ENCODE data around the gene ALOX5AP. TPM values are rescaled to one million over a fixed set of nuclear protein-coding genes. Genes with fewer than 3 reads are reported as not detected.

Gene ALOX5AP
- total RNA-seq, 1 donor from 2014 or later = not detected

GRCh38 chr13:30773561-30773960 is 38.2 kb downstream of the ALOX5AP start:
- Mint-ChIP-seq H3K36me3 (no peaks in the 10 kb centered on the region), H3K4me1 (ENCODE audit: unreplicated experiment) (peaks cover 26% of the 10 kb centered on the region), H3K27me3 (no peaks in the 10 kb centered on the region), H3K4me3 (no peak overlapping the region), H3K27ac (no peak overlapping the region), H3K9me3 (peaks cover 6% of the 10 kb centered on the region)
- no peak for TF ChIP-seq CTCF (conservative IDR thresholded peaks at IDR 0.05)
- no peak for DNase-seq (ENCODE audit: extremely low spot score, unreplicated experiment)

- H3K36me3 Mint-ChIP-seq = no peaks in the 10 kb centered on the region
- H3K27ac Mint-ChIP-seq = no peak overlapping the region
- TF ChIP-seq CTCF (conservative IDR thresholded peaks at IDR 0.05) = no peak
- H3K4me1 Mint-ChIP-seq (ENCODE audit: unreplicated experiment) = peaks cover 33% of the 10 kb centered on the region
- peaks cover 3% of the 10 kb centered on the region for H3K27me3 Mint-ChIP-seq
- no peak overlapping the region for H3K4me3 Mint-ChIP-seq
- H3K9me3 Mint-ChIP-seq = peaks cover 6% of the 10 kb centered on the region
- DNase-seq (ENCODE audit: extremely low spot score, unreplicated experiment) = no peak
Observed at GRCh38 chr13:30774214-30774730, 38.9 kb downstream of the ALOX5AP start.

GRCh38 chr13:30776661-30777060 is 41.3 kb downstream of the ALOX5AP start:
- Mint-ChIP-seq H3K27ac (no peak overlapping the region), H3K9me3 (peaks cover 6% of the 10 kb centered on the region), H3K36me3 (no peaks in the 10 kb centered on the region), H3K4me3 (no peak overlapping the region), H3K27me3 (peaks cover 8% of the 10 kb centered on the region), H3K4me1 (ENCODE audit: unreplicated experiment) (peaks cover 37% of the 10 kb centered on the region)
- no peak for DNase-seq (ENCODE audit: extremely low spot score, unreplicated experiment)
- TF ChIP-seq CTCF (conservative IDR thresholded peaks at IDR 0.05) = no peak

GRCh38 chr13:30779016-30779415 is 43.7 kb downstream of the ALOX5AP start:
- no peak for DNase-seq (ENCODE audit: extremely low spot score, unreplicated experiment)
- TF ChIP-seq CTCF (conservative IDR thresholded peaks at IDR 0.05) = no peak
- no peak overlapping the region for H3K27ac Mint-ChIP-seq
- no peaks in the 10 kb centered on the region for H3K36me3 Mint-ChIP-seq
- peaks cover 11% of the 10 kb centered on the region for H3K27me3 Mint-ChIP-seq
- H3K9me3 Mint-ChIP-seq = peaks cover 1% of the 10 kb centered on the region
- H3K4me1 Mint-ChIP-seq (ENCODE audit: unreplicated experiment) = peaks cover 21% of the 10 kb centered on the region
- H3K4me3 Mint-ChIP-seq = no peak overlapping the region

- no peak for TF ChIP-seq CTCF (conservative IDR thresholded peaks at IDR 0.05)
- H3K4me1 Mint-ChIP-seq (ENCODE audit: unreplicated experiment) = peaks cover 20% of the 10 kb centered on the region
- DNase-seq (ENCODE audit: extremely low spot score, unreplicated experiment) = no peak
- H3K27ac Mint-ChIP-seq = no peak overlapping the region
- H3K4me3 Mint-ChIP-seq = no peak overlapping the region
- no peaks in the 10 kb centered on the region for H3K36me3 Mint-ChIP-seq
- no peaks in the 10 kb centered on the region for H3K9me3 Mint-ChIP-seq
- H3K27me3 Mint-ChIP-seq = peaks cover 11% of the 10 kb centered on the region
Observed at GRCh38 chr13:30779608-30780007, 44.3 kb downstream of the ALOX5AP start.
